ENCODE data around the gene PLCL2. TPM values are rescaled to one million over a fixed set of nuclear protein-coding genes. Genes with fewer than 3 reads are reported as not detected.

Gene PLCL2
- polyA plus RNA-seq, 3 donors from 2014 or later, result 56.8 to 85.5 (median 78.9) TPM

GRCh38 chr3:16846373-16847080 is 38.2 kb upstream of the PLCL2 start:
- H3K4me3 Mint-ChIP-seq, result no peak overlapping the region
- H3K4me1 Mint-ChIP-seq, result peaks cover 67 to 82% of the 10 kb centered on the region in 2 donors

GRCh38 chr3:16848007-16848406 is 36.7 kb upstream of the PLCL2 start:
- Mint-ChIP-seq H3K27ac (no peak overlapping the region), H3K27me3 (ENCODE audit: low read depth in 3 of 3) (peaks cover 5 to 8% (median 6%) of the 10 kb centered on the region in 3 donors), H3K36me3 (no peaks in the 10 kb centered on the region), H3K4me3 (no peak overlapping the region), H3K9me3 (no peaks in the 10 kb centered on the region), H3K4me1 (peaks cover 52 to 67% of the 10 kb centered on the region in 2 donors)
- no peak for DNase-seq

More at GRCh38 chr3:16846373-16847080, 38.2 kb upstream of the PLCL2 start:
- peak overlapping the region in 2 of 6 donors; percentile 18 to 54 for H3K27ac Mint-ChIP-seq
- H3K27me3 Mint-ChIP-seq (ENCODE audit: low read depth in 3 of 3), result peaks cover 8 to 20% (median 14%) of the 10 kb centered on the region in 3 donors
- H3K9me3 Mint-ChIP-seq, result no peaks in the 10 kb centered on the region
- DNase-seq, result no peak
- H3K36me3 Mint-ChIP-seq, result no peaks in the 10 kb centered on the region

- no peaks in the 10 kb centered on the region for H3K36me3 Mint-ChIP-seq
- peak overlapping the region; percentile 45 to 80 (median 78) for H3K27ac Mint-ChIP-seq
- H3K4me3 Mint-ChIP-seq, result peak overlapping the region; percentile 62 to 84 (median 72)
- H3K9me3 Mint-ChIP-seq, result no peaks in the 10 kb centered on the region
- peaks cover 40 to 54% of the 10 kb centered on the region in 2 donors for H3K4me1 Mint-ChIP-seq
- H3K27me3 Mint-ChIP-seq (ENCODE audit: low read depth in 3 of 3), result peaks cover 5 to 8% (median 6%) of the 10 kb centered on the region in 3 donors
- DNase-seq, result peak; percentile 73 to 79 (median 73)
Observed at GRCh38 chr3:16849229-16849628, 35.5 kb upstream of the PLCL2 start.

- H3K27ac Mint-ChIP-seq, result peak overlapping the region; percentile 45 to 80 (median 78)
- H3K36me3 Mint-ChIP-seq, result no peaks in the 10 kb centered on the region
- H3K27me3 Mint-ChIP-seq (ENCODE audit: low read depth in 3 of 3), result peaks cover 5 to 8% (median 6%) of the 10 kb centered on the region in 3 donors
- no peak for DNase-seq
- H3K4me1 Mint-ChIP-seq, result peaks cover 36 to 49% of the 10 kb centered on the region in 2 donors
- peak overlapping the region; percentile 62 to 84 (median 72) for H3K4me3 Mint-ChIP-seq
- no peaks in the 10 kb centered on the region for H3K9me3 Mint-ChIP-seq
Observed at GRCh38 chr3:16849795-16850194, 35.0 kb upstream of the PLCL2 start.

- Mint-ChIP-seq H3K4me1 (peaks cover 2 to 4% of the 10 kb centered on the region in 2 donors), H3K36me3 (no peaks in the 10 kb centered on the region), H3K27me3 (ENCODE audit: low read depth in 3 of 3) (peaks cover 1 to 4% (median 3%) of the 10 kb centered on the region in 3 donors), H3K9me3 (no peaks in the 10 kb centered on the region), H3K4me3 (no peak overlapping the region), H3K27ac (no peak overlapping the region)
- DNase-seq, result no peak
Observed at GRCh38 chr3:16855497-16855896, 29.3 kb upstream of the PLCL2 start.

- no peak for DNase-seq
- Mint-ChIP-seq H3K4me3 (no peak overlapping the region), H3K27ac (no peak overlapping the region), H3K36me3 (peaks cover 0 to 5% (median 0%) of the 10 kb centered on the region in 3 donors), H3K4me1 (no peaks in the 10 kb centered on the region), H3K9me3 (no peaks in the 10 kb centered on the region), H3K27me3 (ENCODE audit: low read depth in 3 of 3) (peaks cover 0 to 5% (median 5%) of the 10 kb centered on the region in 3 donors)
Observed at GRCh38 chr3:16860234-16860633, 24.5 kb upstream of the PLCL2 start.

GRCh38 chr3:16861432-16861831 is 23.3 kb upstream of the PLCL2 start:
- Mint-ChIP-seq H3K27ac (no peak overlapping the region), H3K4me1 (peaks cover 4% of the 10 kb centered on the region in 2 donors), H3K4me3 (no peak overlapping the region), H3K9me3 (peaks cover 0 to 1% (median 0%) of the 10 kb centered on the region in 6 donors), H3K36me3 (peaks cover 0 to 5% (median 0%) of the 10 kb centered on the region in 3 donors), H3K27me3 (ENCODE audit: low read depth in 3 of 3) (peaks cover 5 to 9% (median 6%) of the 10 kb centered on the region in 3 donors)
- no peak for DNase-seq

- Mint-ChIP-seq H3K4me1 (peaks cover 12 to 14% of the 10 kb centered on the region in 2 donors), H3K27ac (no peak overlapping the region), H3K4me3 (no peak overlapping the region), H3K27me3 (ENCODE audit: low read depth in 3 of 3) (peaks cover 7 to 11% (median 8%) of the 10 kb centered on the region in 3 donors), H3K36me3 (peaks cover 0 to 5% (median 0%) of the 10 kb centered on the region in 3 donors), H3K9me3 (peaks cover 0 to 1% (median 0%) of the 10 kb centered on the region in 6 donors)
- no peak for DNase-seq
Observed at GRCh38 chr3:16864610-16865313, 20.0 kb upstream of the PLCL2 start.

GRCh38 chr3:16865335-16865734 is 19.4 kb upstream of the PLCL2 start:
- Mint-ChIP-seq H3K4me1 (peaks cover 12 to 14% of the 10 kb centered on the region in 2 donors), H3K36me3 (peaks cover 0 to 5% (median 0%) of the 10 kb centered on the region in 3 donors), H3K4me3 (no peak overlapping the region), H3K9me3 (peaks cover 0 to 1% (median 0%) of the 10 kb centered on the region in 6 donors), H3K27me3 (ENCODE audit: low read depth in 3 of 3) (peaks cover 7 to 11% (median 8%) of the 10 kb centered on the region in 3 donors), H3K27ac (no peak overlapping the region)
- no peak for DNase-seq

GRCh38 chr3:16866571-16866970 is 18.2 kb upstream of the PLCL2 start:
- peak overlapping the region in 1 of 5 donors; percentile 69 for H3K4me3 Mint-ChIP-seq
- peak overlapping the region in 1 of 6 donors; percentile 50 for H3K27ac Mint-ChIP-seq
- peaks cover 0 to 3% (median 0%) of the 10 kb centered on the region in 3 donors for H3K36me3 Mint-ChIP-seq
- peaks cover 7 to 11% (median 8%) of the 10 kb centered on the region in 3 donors for H3K27me3 Mint-ChIP-seq (ENCODE audit: low read depth in 3 of 3)
- peaks cover 0 to 1% (median 0%) of the 10 kb centered on the region in 6 donors for H3K9me3 Mint-ChIP-seq
- peaks cover 12 to 14% of the 10 kb centered on the region in 2 donors for H3K4me1 Mint-ChIP-seq
- peak; percentile 55 to 63 (median 62) for DNase-seq

GRCh38 chr3:16868513-16868912 is 16.2 kb upstream of the PLCL2 start:
- no peak overlapping the region for H3K4me3 Mint-ChIP-seq

GRCh38 chr3:16869261-16870005 is 15.3 kb upstream of the PLCL2 start:
- Mint-ChIP-seq H3K4me3 (no peak overlapping the region), H3K27me3 (ENCODE audit: low read depth in 3 of 3) (peaks cover 7 to 15% (median 13%) of the 10 kb centered on the region in 3 donors)

More at GRCh38 chr3:16868513-16868912, 16.2 kb upstream of the PLCL2 start:
- no peak overlapping the region for H3K27ac Mint-ChIP-seq
- peaks cover 0 to 1% (median 0%) of the 10 kb centered on the region in 6 donors for H3K9me3 Mint-ChIP-seq
- H3K36me3 Mint-ChIP-seq, result no peaks in the 10 kb centered on the region
- no peak for DNase-seq
- peaks cover 5 to 13% (median 8%) of the 10 kb centered on the region in 3 donors for H3K27me3 Mint-ChIP-seq (ENCODE audit: low read depth in 3 of 3)
- peaks cover 12 to 14% of the 10 kb centered on the region in 2 donors for H3K4me1 Mint-ChIP-seq

More at GRCh38 chr3:16869261-16870005, 15.3 kb upstream of the PLCL2 start:
- Mint-ChIP-seq H3K36me3 (no peaks in the 10 kb centered on the region), H3K4me1 (peaks cover 12 to 14% of the 10 kb centered on the region in 2 donors), H3K9me3 (peaks cover 0 to 1% (median 0%) of the 10 kb centered on the region in 6 donors), H3K27ac (no peak overlapping the region)
- DNase-seq, result no peak

Measured in immature natural killer cell (primary cell).